Hepatocyte (in vitro differentiated cells): ENCODE data around the gene MEGF11. TPM values are rescaled to one million over a fixed set of nuclear protein-coding genes. Genes with fewer than 3 reads are reported as not detected.
"Not testable (repeated sequence)": the region's sequence is repeated elsewhere in the genome, so short reads cannot be mapped to it uniquely, and the experiment has no call there.

ENCODE experiments used
- DNase-seq: peaks from one replicate; pipeline ENCODE4 v3.0.0-alpha.2; 2016; ENCODE audit warnings: low spot score
- H2AFZ ChIP-seq: fragments of 200-600 bp; sonication (generic); 2 replicates; pipeline ENCODE4 v1.6.0; 2016; ENCODE audit warnings: antibody characterized with exemption, mild to moderate bottlenecking
- H3K27ac ChIP-seq: fragments of 200-600 bp; sonication (generic); 2 replicates; pipeline ENCODE4 v1.5.1; 2016; ENCODE audit warnings: mild to moderate bottlenecking
- H3K27me3 ChIP-seq: fragments of 200-600 bp; sonication (generic); 2 replicates; pipeline ENCODE4 v1.6.1; 2016
- H3K36me3 ChIP-seq: fragments of 200-600 bp; sonication (generic); replicated peaks from 2 replicates; pipeline ENCODE4 v1.5.1; 2016; ENCODE audit warnings: low read depth; ENCODE audit not compliant: insufficient read depth
- H3K4me1 ChIP-seq: fragments of 200-600 bp; sonication (generic); 2 replicates; pipeline ENCODE4 v1.5.1; 2016; ENCODE audit warnings: mild to moderate bottlenecking, moderate library complexity; ENCODE audit not compliant: insufficient read depth
- H3K4me2 ChIP-seq: fragments of 200-600 bp; sonication (generic); 2 replicates; pipeline ENCODE4 v1.6.0; 2016
- H3K4me3 ChIP-seq: fragments of 200-600 bp; sonication (generic); 2 replicates; pipeline ENCODE4 v1.5.1; 2016; ENCODE audit warnings: mild to moderate bottlenecking
- H3K79me2 ChIP-seq: fragments of 200-600 bp; sonication (generic); 2 replicates; pipeline ENCODE4 v1.6.0; 2017; ENCODE audit warnings: mild to moderate bottlenecking
- H3K9me2 ChIP-seq: fragments of 200-600 bp; sonication (generic); replicated peaks from 2 replicates; pipeline ENCODE4 v1.6.0; 2017; ENCODE audit warnings: mild to moderate bottlenecking; ENCODE audit not compliant: insufficient read depth
- H3K9me3 ChIP-seq: fragments of 200-600 bp; sonication (generic); 2 replicates; pipeline ENCODE4 v1.5.1; 2016; ENCODE audit warnings: low read depth, mild to moderate bottlenecking
- H4K20me1 ChIP-seq: fragments of 200-600 bp; sonication (generic); 2 replicates; pipeline ENCODE4 v1.6.0; 2016; ENCODE audit warnings: mild to moderate bottlenecking; ENCODE audit not compliant: insufficient read depth, poor library complexity, severe bottlenecking
- CTCF ChIP-seq: fragments of 200-600 bp; sonication (generic); IDR thresholded peaks from 2 replicates; pipeline ENCODE4 v1.5.1; 2016; ENCODE audit warnings: antibody characterized with exemption, mild to moderate bottlenecking; ENCODE audit not compliant: poor library complexity
- EZH2 ChIP-seq: fragments of 200-600 bp; sonication (generic); IDR thresholded peaks from 2 replicates; pipeline ENCODE4 v1.6.1; 2016; ENCODE audit warnings: antibody characterized with exemption, mild to moderate bottlenecking, borderline replicate concordance
- EZH2phosphoT487 ChIP-seq: fragments of 200-600 bp; sonication (generic); IDR thresholded peaks from one replicate; pipeline ENCODE4 v1.6.1; 2018; ENCODE audit warnings: antibody characterized with exemption, mild to moderate bottlenecking, low read depth, moderate library complexity; ENCODE audit not compliant: unreplicated experiment, severe bottlenecking
- WGBS: methylation state at CpG from one replicate; pipeline ENCODE4 v1.1.6; 2016; ENCODE audit warnings: low lambda C conversion rate; ENCODE audit errors: missing lambda C conversion rate; 5-methylcytosine and 5-hydroxymethylcytosine counted together
- polyA plus RNA-seq: library from polyadenylated mRNA; unstranded; fragments of >200 nt; fragmentation: Nextera tagmentation; extraction: Ambion mirVana; gene quantifications from 2 replicates; pipeline ENCODE4 v1.2.1, GENCODE V29; 2016
- total RNA-seq: library from RNA; depleted of rRNA; stranded (reverse); fragments of >200 nt; gene quantifications from 2 replicates; pipeline ENCODE4 v1.2.3, GENCODE V29; 2014

The MEGF11 gene
- total and polyA plus RNA-seq, 2 experiments from 2014 or later: 0.07 to 0.25 TPM

- peak overlapping the region; percentile 77 for H3K4me3 ChIP-seq
- peak; percentile 65 for DNase-seq
- H3K27ac ChIP-seq: peak overlapping the region; percentile 96
- H3K4me2 ChIP-seq: peak overlapping the region; percentile 77
- TF ChIP-seq CTCF (no peak), EZH2 (no peak), EZH2phosphoT487 (no peak)
- peak overlapping the region; percentile 55 for H2AFZ ChIP-seq
- 2% methylated on average over 25 of the region's 43 CpGs for WGBS
- peaks cover 38% of the 10 kb centered on the region for H4K20me1 ChIP-seq
- no peaks in the 10 kb centered on the region for H3K27me3 ChIP-seq
- no peaks in the 10 kb centered on the region for H3K36me3 ChIP-seq
- no peaks in the 10 kb centered on the region for H3K9me3 ChIP-seq
- H3K79me2 ChIP-seq: peaks cover 55% of the 10 kb centered on the region
- H3K9me2 ChIP-seq: no peaks in the 10 kb centered on the region
- H3K4me1 ChIP-seq: no peaks in the 10 kb centered on the region
Measured at GRCh38 chr15:65869954-65870871, 383.3 kb downstream of the MEGF11 start.

GRCh38 chr15:65869126-65869953 lies 384.2 kb downstream of the MEGF11 start, which contains the start of gene RAB11A:
Gene RAB11A (plus strand): TSS chr15:65869491. CDS start chr15:65869586, 95 bp downstream.
- peak; percentile 99 for DNase-seq
- peak within 1 kb of the TSS; percentile 55 for H2AFZ ChIP-seq
- H3K79me2 ChIP-seq: peaks cover 47% of the 10 kb centered on the region

DNA sequence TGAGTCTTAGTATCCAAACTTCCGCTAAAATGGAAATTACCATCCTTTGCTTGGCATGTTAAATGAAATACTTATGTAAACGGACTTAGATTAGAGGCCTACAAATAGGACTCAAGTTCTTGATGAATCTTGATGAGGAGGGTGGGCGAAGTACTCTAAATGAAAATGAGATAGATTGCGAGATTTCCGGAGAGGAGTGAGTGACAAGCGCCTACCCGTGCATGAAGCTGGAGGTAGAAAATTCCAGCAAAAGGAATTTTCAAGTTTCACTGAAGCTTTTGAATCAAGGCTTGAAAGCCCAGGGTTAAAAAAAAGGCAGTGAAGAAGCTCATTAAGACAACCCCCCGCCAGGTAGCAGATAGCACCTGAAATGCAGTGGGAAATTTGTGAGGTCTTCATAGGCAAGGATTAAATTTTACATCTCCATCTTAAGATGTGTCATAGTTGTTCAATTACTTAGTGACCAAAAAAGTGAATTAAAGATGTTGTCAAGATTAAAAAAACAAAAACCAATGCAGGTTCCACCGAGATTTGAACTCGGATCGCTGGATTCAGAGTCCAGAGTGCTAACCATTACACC lies 384.9 kb downstream of the MEGF11 start:
- no peak overlapping the region for H2AFZ ChIP-seq
- H3K27me3 ChIP-seq: no peaks in the 10 kb centered on the region
- no peaks in the 10 kb centered on the region for H3K4me1 ChIP-seq
- H4K20me1 ChIP-seq: peaks cover 26% of the 10 kb centered on the region
- H3K9me3 ChIP-seq: no peaks in the 10 kb centered on the region
- H3K4me2 ChIP-seq: peak overlapping the region; percentile 68
- no peak overlapping the region for H3K4me3 ChIP-seq
- no peak for DNase-seq
- H3K9me2 ChIP-seq: no peaks in the 10 kb centered on the region
- TF ChIP-seq EZH2phosphoT487: no peak
- TF ChIP-seq EZH2: no peak
- no peak for TF ChIP-seq CTCF
- H3K27ac ChIP-seq: peak overlapping the region; percentile 96
- peaks cover 39% of the 10 kb centered on the region for H3K79me2 ChIP-seq
- 65% methylated on average over 11 of the region's 11 CpGs for WGBS
- H3K36me3 ChIP-seq: no peaks in the 10 kb centered on the region

More at GRCh38 chr15:65869126-65869953, 384.2 kb downstream of the MEGF11 start, which contains the start of gene RAB11A:
- WGBS: under 1% methylated on average over 56 of the region's 62 CpGs
- no peaks in the 10 kb centered on the region for H3K9me3 ChIP-seq
- peaks cover 33% of the 10 kb centered on the region for H4K20me1 ChIP-seq
- peak within 1 kb of the TSS; percentile 96 for H3K27ac ChIP-seq
- no peaks in the 10 kb centered on the region for H3K27me3 ChIP-seq
- TF ChIP-seq EZH2phosphoT487: no peak
- TF ChIP-seq EZH2: no peak
- peak; percentile 49 for TF ChIP-seq CTCF
- peak within 1 kb of the TSS; percentile 77 for H3K4me2 ChIP-seq
- no peaks in the 10 kb centered on the region for H3K4me1 ChIP-seq
- H3K9me2 ChIP-seq: no peaks in the 10 kb centered on the region
- peak within 1 kb of the TSS; percentile 77 for H3K4me3 ChIP-seq
- H3K36me3 ChIP-seq: no peaks in the 10 kb centered on the region

DNA sequence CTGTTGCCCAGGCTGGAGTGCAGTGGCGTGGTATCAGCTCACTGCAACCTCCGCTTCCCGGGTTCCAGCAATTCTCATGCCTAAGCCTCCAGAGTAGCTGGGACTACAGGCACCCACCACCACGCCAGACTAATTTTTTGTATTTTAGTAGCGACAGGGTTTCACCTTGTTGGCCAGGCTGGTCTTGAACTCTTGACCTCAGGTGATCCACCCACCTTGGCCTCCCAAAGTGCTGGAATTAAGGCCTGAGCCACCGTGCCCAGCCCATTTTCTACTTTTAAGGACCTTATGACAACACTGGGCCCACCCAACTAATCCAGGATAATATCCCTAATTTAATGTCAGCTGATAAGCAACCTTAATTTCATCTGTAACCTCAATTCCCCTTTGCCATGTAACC lies 385.6 kb downstream of the MEGF11 start:
- H3K4me2 ChIP-seq, DNase-seq, H3K4me3 ChIP-seq, H3K36me3 ChIP-seq, H3K27ac ChIP-seq, H3K9me3 ChIP-seq, H2AFZ ChIP-seq, H3K4me1 ChIP-seq, H3K27me3 ChIP-seq, H3K9me2 ChIP-seq: not testable (repeated sequence)
- H3K79me2 ChIP-seq: peaks cover 32% of the 10 kb centered on the region
- WGBS: 96% methylated on average over 6 of the region's 6 CpGs
- peaks cover 19% of the 10 kb centered on the region for H4K20me1 ChIP-seq
